ENCODE measurements around the gene IGF2BP1. TPM values are rescaled to one million over a fixed set of nuclear protein-coding genes. Genes with fewer than 3 reads are reported as not detected.

The IGF2BP1 gene
- total RNA-seq, 1 experiment from 2014 or later, result 434 TPM

DNA sequence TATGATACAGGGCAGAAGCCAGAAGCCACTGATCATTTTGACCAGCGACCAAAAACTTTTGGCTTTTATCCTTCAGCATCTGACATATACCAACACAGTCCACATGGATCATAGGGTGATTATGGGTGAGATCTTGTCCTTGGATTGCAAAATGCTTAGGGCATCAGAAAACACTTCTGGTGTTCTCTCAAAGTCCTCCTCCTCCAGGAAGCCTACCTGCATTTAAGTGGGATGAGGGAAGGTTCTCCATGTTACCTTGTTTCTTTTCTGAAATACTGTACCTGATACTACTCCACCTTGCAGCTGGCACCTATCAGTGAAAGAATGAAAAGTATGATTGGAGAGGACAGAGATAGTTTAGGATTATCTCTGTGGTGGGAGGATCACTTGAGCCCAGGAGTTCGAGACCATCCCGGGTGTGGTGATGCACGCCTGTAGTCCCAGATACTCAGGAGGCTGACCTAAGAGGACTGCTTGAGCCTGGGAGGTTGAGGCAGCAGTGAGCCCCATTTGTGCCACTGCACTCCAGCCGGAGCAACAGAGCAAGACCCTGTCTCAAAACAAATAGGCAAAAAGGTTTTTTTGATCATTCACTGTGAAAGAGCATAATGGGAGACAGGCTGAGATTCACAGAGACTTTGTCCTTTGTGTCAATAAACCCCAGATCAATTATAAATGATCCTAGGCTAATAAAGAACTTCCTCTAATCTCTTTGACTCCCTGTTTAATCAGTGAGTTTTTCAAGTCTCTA lies 88.6 kb downstream of the IGF2BP1 start:
- H2BK12ac ChIP-seq (ENCODE audit: insufficient read length, low read depth, low read length), result no peak overlapping the region
- no peak overlapping the region for H2BK120ac ChIP-seq (ENCODE audit: low read depth, low read length, poor library complexity, severe bottlenecking)
- H3K27me3 ChIP-seq (ENCODE audit: insufficient read depth, low read length), result no peaks in the 10 kb centered on the region
- H4K91ac ChIP-seq (ENCODE audit: insufficient read length, low read depth, low read length), result no peak overlapping the region
- H2BK20ac ChIP-seq (ENCODE audit: low read depth, low read length, poor library complexity, severe bottlenecking), result no peak overlapping the region
- no peak overlapping the region for H2AK5ac ChIP-seq (ENCODE audit: insufficient read length, low read length)
- H3K14ac ChIP-seq (ENCODE audit: insufficient read depth, low read length), result no peak overlapping the region
- Mint-ChIP-seq H3K27me3 (ENCODE audit: low read depth) (peaks cover 14% of the 10 kb centered on the region), H3K9me3 (no peaks in the 10 kb centered on the region; a peak in 2 of 5 replicates), H3K27ac (no peak overlapping the region), H3K36me3 (ENCODE audit: insufficient read depth in 1 of 3, low read depth in 3 of 3) (no peaks in the 10 kb centered on the region; a peak in 1 of 7 replicates), H3K4me3 (no peak overlapping the region), H3K4me1 (peaks cover 30 to 31% of the 10 kb centered on the region in 2 experiments)
- H3K79me2 ChIP-seq (ENCODE audit: insufficient read depth, low read length), result no peaks in the 10 kb centered on the region
- no peak for DNase-seq
- H3K27ac ChIP-seq (ENCODE audit: insufficient read length, low read depth, low read length), result no peak overlapping the region
- no peaks in the 10 kb centered on the region for H3K9me3 ChIP-seq (ENCODE audit: control insufficient read depth, low read depth, low read length)
- no peak overlapping the region for H2BK5ac ChIP-seq (ENCODE audit: insufficient read length, low read length)
- H4K8ac ChIP-seq (replicated peaks; ENCODE audit: insufficient read length, low read depth, low read length), result no peak overlapping the region
- no peaks in the 10 kb centered on the region for H3K79me1 ChIP-seq (ENCODE audit: insufficient read depth, low read depth, low read length, poor library complexity, severe bottlenecking)
- H3K56ac ChIP-seq (ENCODE audit: insufficient read length, low read depth, low read length), result no peak overlapping the region
- TF ChIP-seq, protein P1, sequence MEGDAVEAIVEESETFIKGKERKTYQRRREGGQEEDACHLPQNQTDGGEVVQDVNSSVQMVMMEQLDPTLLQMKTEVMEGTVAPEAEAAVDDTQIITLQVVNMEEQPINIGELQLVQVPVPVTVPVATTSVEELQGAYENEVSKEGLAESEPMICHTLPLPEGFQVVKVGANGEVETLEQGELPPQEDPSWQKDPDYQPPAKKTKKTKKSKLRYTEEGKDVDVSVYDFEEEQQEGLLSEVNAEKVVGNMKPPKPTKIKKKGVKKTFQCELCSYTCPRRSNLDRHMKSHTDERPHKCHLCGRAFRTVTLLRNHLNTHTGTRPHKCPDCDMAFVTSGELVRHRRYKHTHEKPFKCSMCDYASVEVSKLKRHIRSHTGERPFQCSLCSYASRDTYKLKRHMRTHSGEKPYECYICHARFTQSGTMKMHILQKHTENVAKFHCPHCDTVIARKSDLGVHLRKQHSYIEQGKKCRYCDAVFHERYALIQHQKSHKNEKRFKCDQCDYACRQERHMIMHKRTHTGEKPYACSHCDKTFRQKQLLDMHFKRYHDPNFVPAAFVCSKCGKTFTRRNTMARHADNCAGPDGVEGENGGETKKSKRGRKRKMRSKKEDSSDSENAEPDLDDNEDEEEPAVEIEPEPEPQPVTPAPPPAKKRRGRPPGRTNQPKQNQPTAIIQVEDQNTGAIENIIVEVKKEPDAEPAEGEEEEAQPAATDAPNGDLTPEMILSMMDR (conservative IDR thresholded peaks at IDR 0.05), result no peak
- no peak overlapping the region for H3K4ac ChIP-seq (ENCODE audit: low read depth, low read length)
- no peaks in the 10 kb centered on the region for H3K23me2 ChIP-seq (ENCODE audit: insufficient read length, low read depth, low read length, poor library complexity, severe bottlenecking)
- H4K5ac ChIP-seq (ENCODE audit: insufficient read length, low read depth, low read length), result no peak overlapping the region
- H3K23ac ChIP-seq (ENCODE audit: insufficient read length, low read depth, low read length), result no peak overlapping the region
- no CpG with 5 or more reads among the region's 5 CpGs for WGBS (ENCODE audit: extremely low coverage, insufficient read length, low lambda C conversion rate)
- no peaks in the 10 kb centered on the region for H3K4me1 ChIP-seq (ENCODE audit: insufficient read depth, low read length)
- no peaks in the 10 kb centered on the region for H4K20me1 ChIP-seq (ENCODE audit: control insufficient read depth, insufficient read depth, insufficient read length)
- no peak overlapping the region for H3K9ac ChIP-seq (ENCODE audit: extremely low read depth, insufficient read length, low read length)
- no peak overlapping the region for H2BK15ac ChIP-seq (ENCODE audit: low read depth, low read length)
- no peak overlapping the region for H3T11ph ChIP-seq (ENCODE audit: low read length)
- H2AFZ ChIP-seq (ENCODE audit: low read length), result no peak overlapping the region
- no peak overlapping the region for H3K18ac ChIP-seq (ENCODE audit: insufficient read length, low read depth, low read length)
- H3K4me2 ChIP-seq (ENCODE audit: insufficient read depth, insufficient read length, low read length), result no peak overlapping the region

Measured in H9 (cell line).